B cell (primary cell): ENCODE measurements around the gene CCNK. TPM values are rescaled to one million over a fixed set of nuclear protein-coding genes. Genes with fewer than 3 reads are reported as not detected.

Source experiments
- ATAC-seq: fragments of 200-7000 bp; cut with Tn5 transposase; one replicate; pipeline ENCODE4 v1.10.0; 2021; ENCODE audit warnings: low read depth, mild to moderate bottlenecking, moderate number of reproducible peaks, moderate library complexity
- CTCF ChIA-PET: fragments of 350-600 bp; sonication (Branson Sonifier 250); formaldehyde crosslinking; loops from one replicate; lab custom pipeline; 2021; ENCODE audit warnings: antibody characterized with exemption, inconsistent platforms; lab: Charles Lee
- POLR2A ChIA-PET: fragments of 350-600 bp; sonication (Branson Sonifier 250); formaldehyde crosslinking; loops from one replicate; lab custom pipeline; 2021; ENCODE audit warnings: antibody characterized with exemption; lab: Charles Lee
- DNase-seq: peaks from one replicate; pipeline ENCODE4 v3.0.0; 2013
- H2AFZ ChIP-seq: 2 replicates; pipeline ENCODE4 v1.6.1; 2012; ENCODE audit warnings: mild to moderate bottlenecking, low read depth, low read length; ENCODE audit not compliant: insufficient read depth, poor library complexity, severe bottlenecking
- H3K27ac ChIP-seq, 2 donors: 1 replicate in 1 of 2; 2 replicates in 1 of 2; pipeline ENCODE4 v1.5.1; 2012 to 2013; ENCODE audit warnings: low read length in 2 of 2, mild to moderate bottlenecking in 2 of 2, moderate library complexity in 1 of 2
- H3K27me3 ChIP-seq, 4 experiments: fragments of 200-600 bp in 1 of 4; sonication (generic) in 1 of 4; replicated peaks in 1 of 4; 1 replicate in 2 of 4; 2 replicates in 2 of 4; pipeline versions ENCODE4 v1.6.1 to v1.7.0; 2013 to 2016; ENCODE audit warnings: low read length in 3 of 4, mild to moderate bottlenecking in 2 of 4, mixed read lengths in 1 of 4, moderate library complexity in 1 of 4; ENCODE audit not compliant: insufficient read depth in 4 of 4, control insufficient read depth in 3 of 4; ENCODE audit errors: control extremely low read depth in 1 of 4
- H3K36me3 ChIP-seq, 2 experiments: replicated peaks in 1 of 2; 1 replicate in 1 of 2; 2 replicates in 1 of 2; pipeline versions ENCODE4 v1.6.1 to v1.7.1; 2013; ENCODE audit warnings: low read length in 1 of 2; ENCODE audit not compliant: insufficient read depth in 2 of 2, control insufficient read depth in 1 of 2; ENCODE audit errors: control extremely low read depth in 1 of 2, extremely low read depth in 1 of 2
- H3K4me1 ChIP-seq, 2 donors: fragments of 200-600 bp in 1 of 2; sonication (generic) in 1 of 2; 1 replicate in 1 of 2; 2 replicates in 1 of 2; pipeline versions ENCODE4 v1.5.1 to v1.6.1; 2013 to 2017; ENCODE audit warnings: low read length in 2 of 2; ENCODE audit not compliant: control insufficient read depth in 2 of 2, insufficient read depth in 2 of 2
- H3K4me2 ChIP-seq: replicated peaks from 2 replicates; pipeline ENCODE3; 2012; ENCODE audit warnings: mild to moderate bottlenecking, low read depth, low read length; ENCODE audit not compliant: poor library complexity, severe bottlenecking
- H3K4me3 ChIP-seq, 5 experiments: fragments of 200-600 bp in 1 of 5; sonication (generic) in 1 of 5; 1 replicate in 3 of 5; 2 replicates in 2 of 5; pipeline versions ENCODE4 v1.5.1 to v1.7.0; 2011 to 2016; ENCODE audit warnings: low read length in 4 of 5, mild to moderate bottlenecking in 4 of 5, low read depth in 2 of 5, control low read depth in 1 of 5, moderate library complexity in 1 of 5; ENCODE audit not compliant: insufficient read depth in 1 of 5; ENCODE audit errors: control extremely low read depth in 1 of 5, extremely low read depth in 1 of 5
- H3K79me2 ChIP-seq: fragments of 200-600 bp; sonication (generic); one replicate; pipeline ENCODE4 v1.6.0; 2016; ENCODE audit warnings: low read length; ENCODE audit not compliant: control insufficient read depth, insufficient read depth
- H3K9ac ChIP-seq: fragments of 200-600 bp; sonication (generic); 2 replicates; pipeline ENCODE4 v1.6.1; 2017; ENCODE audit warnings: mild to moderate bottlenecking, low read length, moderate library complexity
- H3K9me3 ChIP-seq, 3 donors: one replicate each; pipeline versions ENCODE4 v1.6.1 to v1.7.1; 2013; ENCODE audit warnings: low read length in 2 of 3; ENCODE audit not compliant: control insufficient read depth in 2 of 3, insufficient read depth in 1 of 3; ENCODE audit errors: control extremely low read depth in 1 of 3
- H4K20me1 ChIP-seq: 2 replicates; pipeline ENCODE4 v1.6.0; 2012; ENCODE audit warnings: mild to moderate bottlenecking, low read length; ENCODE audit not compliant: insufficient read depth, control insufficient read depth, poor library complexity, severe bottlenecking
- H3K27ac Mint-ChIP-seq: one replicate; pipeline ENCODE4 v1.8.0; 2021; ENCODE audit warnings: mixed read lengths
- H3K27me3 Mint-ChIP-seq: one replicate; pipeline ENCODE4 v1.8.0; 2021; ENCODE audit warnings: mixed read lengths
- H3K4me1 Mint-ChIP-seq: one replicate; pipeline ENCODE4 v1.8.0; 2021; ENCODE audit warnings: mixed read lengths
- H3K4me3 Mint-ChIP-seq: one replicate; pipeline ENCODE4 v1.8.0; 2021; ENCODE audit warnings: mixed read lengths
- H3K9me3 Mint-ChIP-seq: one replicate; pipeline ENCODE4 v1.8.0; 2022; ENCODE audit warnings: mixed read lengths; ENCODE audit not compliant: insufficient read depth
- EZH2 ChIP-seq: IDR thresholded peaks from 2 replicates; pipeline ENCODE4 v1.6.1; 2012; ENCODE audit warnings: borderline replicate concordance, low read depth, mild to moderate bottlenecking, moderate library complexity, low read length; ENCODE audit not compliant: insufficient read depth, poor library complexity, severe bottlenecking
- WGBS: methylation state at CpG from one replicate; pipeline ENCODE4 v1.1.5; 2013; ENCODE audit warnings: missing lambda C conversion rate; ENCODE audit not compliant: insufficient coverage; 5-methylcytosine and 5-hydroxymethylcytosine counted together
- intact Hi-C: fragments of 100-400 bp; cut with micrococcal nuclease; formaldehyde crosslinking; loops from one replicate; pipeline ENCODE4 v1.10.0; 2022
- polyA plus RNA-seq: library from polyadenylated mRNA; depleted of rRNA; stranded (reverse); fragments of >200 nt; gene quantifications from 2 replicates; pipeline ENCODE4 v1.2.3, GENCODE V29; 2012
- total RNA-seq, 2 donors: library from RNA; stranded (reverse); fragments of 120-200 nt in 1 of 2; gene quantifications; 1 replicate in 1 of 2; 2 replicates in 1 of 2; pipeline versions ENCODE4 v1.2.3 to v1.2.4, GENCODE V29; 2013 to 2022
- TF ChIP-seq, protein P1 (sequence below): fragments of 200-600 bp; IDR thresholded peaks from one replicate; pipeline ENCODE4 v1.8.0; 2022; ENCODE audit warnings: antibody characterized with exemption, mild to moderate bottlenecking

CCNK gene
- total and polyA plus RNA-seq, 2 donors (not counting 1 experiment from before 2014, with no cell fraction given): 17.5 to 82.0 TPM

DNA sequence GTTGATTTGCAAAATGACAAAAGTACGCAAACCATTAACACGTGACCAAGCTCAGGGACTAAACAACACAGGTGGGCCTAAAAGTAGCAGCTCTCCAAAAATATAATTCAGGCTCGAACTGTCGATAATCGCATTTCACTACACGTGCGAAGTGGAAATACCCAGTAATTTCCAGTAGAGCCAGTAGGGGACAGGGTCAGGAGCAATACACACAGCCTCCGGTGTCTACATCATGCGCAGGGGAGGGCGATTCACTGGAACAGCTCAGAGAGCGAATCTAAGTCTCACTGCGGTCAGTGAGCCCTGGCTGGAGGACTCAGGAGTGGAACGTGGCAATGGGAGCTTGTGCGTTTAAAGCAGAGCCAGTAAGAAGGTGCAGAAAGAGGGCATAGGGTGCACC is 40.9 kb upstream of the CCNK start:
- peaks cover 3% of the 10 kb centered on the region for H3K79me2 ChIP-seq
- H2AFZ ChIP-seq: no peak overlapping the region
- no peaks in the 10 kb centered on the region for H3K27me3 Mint-ChIP-seq
- DNase-seq: no peak
- no peak overlapping the region for H3K9ac ChIP-seq
- 92% methylated on average over 14 of the region's 14 CpGs for WGBS
- intact Hi-C loops: no loop called here
- H3K4me2 ChIP-seq: no peak overlapping the region
- H3K27me3 ChIP-seq: no peaks in the 10 kb centered on the region
- no peak overlapping the region for H3K27ac Mint-ChIP-seq
- H3K9me3 ChIP-seq: no peaks in the 10 kb centered on the region
- no peaks in the 10 kb centered on the region for H4K20me1 ChIP-seq
- ChIA-PET CTCF (interaction anchor here (0.8 kb wide), 1 partner anchor 24 kb away, joined by 3 read pairs; no protein-coding TSS in a partner anchor), POLR2A (no interaction called here)
- H3K4me1 ChIP-seq: peaks cover 5 to 19% of the 10 kb centered on the region in 2 donors
- TF ChIP-seq, protein P1, sequence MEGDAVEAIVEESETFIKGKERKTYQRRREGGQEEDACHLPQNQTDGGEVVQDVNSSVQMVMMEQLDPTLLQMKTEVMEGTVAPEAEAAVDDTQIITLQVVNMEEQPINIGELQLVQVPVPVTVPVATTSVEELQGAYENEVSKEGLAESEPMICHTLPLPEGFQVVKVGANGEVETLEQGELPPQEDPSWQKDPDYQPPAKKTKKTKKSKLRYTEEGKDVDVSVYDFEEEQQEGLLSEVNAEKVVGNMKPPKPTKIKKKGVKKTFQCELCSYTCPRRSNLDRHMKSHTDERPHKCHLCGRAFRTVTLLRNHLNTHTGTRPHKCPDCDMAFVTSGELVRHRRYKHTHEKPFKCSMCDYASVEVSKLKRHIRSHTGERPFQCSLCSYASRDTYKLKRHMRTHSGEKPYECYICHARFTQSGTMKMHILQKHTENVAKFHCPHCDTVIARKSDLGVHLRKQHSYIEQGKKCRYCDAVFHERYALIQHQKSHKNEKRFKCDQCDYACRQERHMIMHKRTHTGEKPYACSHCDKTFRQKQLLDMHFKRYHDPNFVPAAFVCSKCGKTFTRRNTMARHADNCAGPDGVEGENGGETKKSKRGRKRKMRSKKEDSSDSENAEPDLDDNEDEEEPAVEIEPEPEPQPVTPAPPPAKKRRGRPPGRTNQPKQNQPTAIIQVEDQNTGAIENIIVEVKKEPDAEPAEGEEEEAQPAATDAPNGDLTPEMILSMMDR: no peak
- TF ChIP-seq EZH2: no peak
- no peaks in the 10 kb centered on the region for H3K9me3 Mint-ChIP-seq
- H3K4me3 ChIP-seq: no peak overlapping the region
- peaks cover 30% of the 10 kb centered on the region for H3K4me1 Mint-ChIP-seq
- no peak for ATAC-seq
- no peak overlapping the region for H3K27ac ChIP-seq
- H3K36me3 ChIP-seq: peaks cover 1 to 23% of the 10 kb centered on the region in 2 experiments
- no peak overlapping the region for H3K4me3 Mint-ChIP-seq

DNA sequence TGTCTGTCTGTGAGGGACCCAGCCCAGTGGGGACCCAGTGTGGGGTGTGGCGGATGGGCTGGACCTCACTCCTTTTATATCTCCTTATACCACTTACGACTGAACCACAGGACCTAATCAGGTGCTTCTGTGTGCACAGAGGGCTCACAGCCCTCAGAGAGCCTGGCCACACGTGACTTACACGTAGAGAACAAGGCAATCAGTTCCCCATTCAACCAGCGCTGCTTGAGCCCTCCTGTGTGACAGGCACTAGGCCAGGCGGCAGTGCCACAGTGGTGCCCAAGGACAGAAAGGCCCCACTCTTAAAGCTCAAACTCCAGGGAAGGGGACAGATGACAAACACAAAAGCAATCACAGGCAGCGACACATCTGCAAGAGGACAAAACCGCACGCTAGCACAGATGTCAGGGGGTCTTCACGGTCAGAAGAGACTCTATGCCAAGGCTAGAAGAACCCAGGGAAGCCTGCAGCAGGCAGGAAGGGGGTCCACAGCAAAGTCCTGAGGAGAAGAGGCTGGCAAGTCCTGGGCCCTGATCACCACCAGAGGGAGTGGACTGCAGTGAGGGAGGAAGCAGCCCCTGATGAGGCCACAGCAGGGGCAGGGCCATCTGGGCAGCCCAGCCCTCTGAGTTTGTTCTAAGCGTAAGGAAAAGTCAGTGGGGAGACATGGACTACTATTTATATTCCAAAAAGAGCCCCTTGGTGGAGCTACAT is 39.9 kb upstream of the CCNK start:
- POLR2A ChIA-PET: no interaction called here
- CTCF ChIA-PET: no interaction called here
- WGBS: 95% methylated on average over 10 of the region's 11 CpGs
- Mint-ChIP-seq H3K27ac (no peak overlapping the region), H3K27me3 (no peaks in the 10 kb centered on the region), H3K4me3 (no peak overlapping the region), H3K4me1 (peaks cover 22% of the 10 kb centered on the region), H3K9me3 (no peaks in the 10 kb centered on the region)
- DNase-seq: no peak
- Histone ChIP-seq H3K4me2 (no peak overlapping the region), H3K4me3 (no peak overlapping the region), H3K79me2 (peaks cover 3% of the 10 kb centered on the region), H3K9me3 (no peaks in the 10 kb centered on the region), H2AFZ (no peak overlapping the region), H4K20me1 (no peaks in the 10 kb centered on the region), H3K27me3 (no peaks in the 10 kb centered on the region), H3K9ac (no peak overlapping the region), H3K27ac (no peak overlapping the region), H3K36me3 (peaks cover 0 to 23% of the 10 kb centered on the region in 2 experiments), H3K4me1 (peaks cover 5 to 16% of the 10 kb centered on the region in 2 donors)
- ATAC-seq: no peak
- TF ChIP-seq, protein P1: no peak
- no peak for TF ChIP-seq EZH2
- intact Hi-C loops: no loop called here
